Hematopoietic multipotent progenitor cell treated with erythropoietin and hydrocortisone succinate and interleukin-3 and kit ligand, for 6 days (in vitro differentiated cells): ENCODE measurements around the gene CCDC88C.
A peak's percentile ranks its signal among the peaks of the same experiment; 100 is the strongest.

Source experiments
- DNase-seq: peaks from one replicate; pipeline ENCODE4 v3.0.0-alpha.2; 2015

Gene CCDC88C

GRCh38 chr14:91396959-91397815, 20.4 kb downstream of the CCDC88C start:
- peak; percentile 81 for DNase-seq

- no peak for DNase-seq
Observed at GRCh38 chr14:91396013-91396660, 21.5 kb downstream of the CCDC88C start.

- no peak for DNase-seq
Observed at GRCh38 chr14:91395466-91395865, 22.2 kb downstream of the CCDC88C start.

GRCh38 chr14:91394105-91395081, 23.2 kb downstream of the CCDC88C start:
- no peak for DNase-seq

GRCh38 chr14:91392623-91393303, 24.9 kb downstream of the CCDC88C start:
- DNase-seq: peak; percentile 38

GRCh38 chr14:91390165-91390778, 27.3 kb downstream of the CCDC88C start:
- peak; percentile 41 for DNase-seq

GRCh38 chr14:91389150-91389549, 28.5 kb downstream of the CCDC88C start:
- DNase-seq: no peak

GRCh38 chr14:91388551-91388975, 29.1 kb downstream of the CCDC88C start:
- no peak for DNase-seq

- DNase-seq: no peak
Observed at GRCh38 chr14:91387951-91388381, 29.7 kb downstream of the CCDC88C start.

GRCh38 chr14:91387169-91387835, 30.3 kb downstream of the CCDC88C start:
- no peak for DNase-seq

- DNase-seq: no peak
Observed at GRCh38 chr14:91385697-91386096, 31.9 kb downstream of the CCDC88C start.

- no peak for DNase-seq
Observed at GRCh38 chr14:91385224-91385623, 32.4 kb downstream of the CCDC88C start.

GRCh38 chr14:91383439-91383838, 34.2 kb downstream of the CCDC88C start:
- no peak for DNase-seq

GRCh38 chr14:91381801-91382670, 35.6 kb downstream of the CCDC88C start:
- DNase-seq: no peak

- DNase-seq: no peak
Observed at GRCh38 chr14:91380610-91381371, 36.8 kb downstream of the CCDC88C start.

- no peak for DNase-seq
Observed at GRCh38 chr14:91380123-91380522, 37.5 kb downstream of the CCDC88C start.

GRCh38 chr14:91379579-91379932, 38.1 kb downstream of the CCDC88C start:
- no peak for DNase-seq

- DNase-seq: no peak
Observed at GRCh38 chr14:91378930-91379578, 38.6 kb downstream of the CCDC88C start.
